ENCODE data around the gene STON1. TPM values are rescaled to one million over a fixed set of nuclear protein-coding genes. Genes with fewer than 3 reads are reported as not detected.

STON1 gene
- total and polyA plus RNA-seq, 2 of the 8 experiments (the other 6 are each of a cell fraction or from before 2014, with no cell fraction given), result 5.0 to 10.1 TPM

GRCh38 chr2:48587961-48588360 lies 58.0 kb downstream of the STON1 start:
- Histone ChIP-seq H4K91ac (replicated peaks; ENCODE audit: insufficient read length, low read length) (no peak overlapping the region), H2BK15ac (ENCODE audit: low read length) (no peak overlapping the region), H3K79me2 (ENCODE audit: control insufficient read depth in 1 of 2, insufficient read depth in 2 of 2, low read length in 2 of 2) (no peaks in the 10 kb centered on the region), H3K27ac (ENCODE audit: low read depth, low read length) (no peak overlapping the region), H3K9me3 (ENCODE audit: insufficient read depth in 2 of 2, low read depth in 1 of 2, low read length in 1 of 2) (no peaks in the 10 kb centered on the region), H3K23me2 (ENCODE audit: low read depth, low read length) (no peaks in the 10 kb centered on the region; the same call in 1 of the 2 replicates), H2BK120ac (replicated peaks; ENCODE audit: low read depth, low read length) (no peak overlapping the region), H3K4me2 (ENCODE audit: insufficient read depth in 1 of 2, low read depth in 2 of 2, low read length in 2 of 2) (no peak overlapping the region), H3K56ac (replicated peaks; ENCODE audit: insufficient read length, low read depth, low read length) (no peak overlapping the region), H2BK12ac (ENCODE audit: low read depth, low read length) (no peak overlapping the region), H2AFZ (ENCODE audit: low read length) (no peak overlapping the region), H4K5ac (ENCODE audit: insufficient read length, low read depth, low read length) (no peak overlapping the region), H4K20me1 (replicated peaks in 1 of 2; ENCODE audit: control insufficient read depth in 1 of 2, insufficient read depth in 2 of 2, low read length in 2 of 2) (no peaks in the 10 kb centered on the region), H3K4me1 (replicated peaks in 1 of 4; ENCODE audit: control insufficient read depth in 3 of 4, insufficient read depth in 4 of 4, low read length in 3 of 4) (peaks cover 5 to 17% (median 12%) of the 10 kb centered on the region in 4 experiments; a peak in 4 of 7 replicates), H2BK5ac (ENCODE audit: low read depth, low read length) (no peak overlapping the region), H3K14ac (ENCODE audit: insufficient read length) (no peak overlapping the region), H3K9ac (replicated peaks in 1 of 4; ENCODE audit: extremely low read depth in 1 of 4, low read depth in 3 of 4, low read length in 3 of 4) (no peak overlapping the region), H3K36me3 (ENCODE audit: control insufficient read depth in 2 of 4, insufficient read depth in 4 of 4, low read length in 3 of 4) (no peaks in the 10 kb centered on the region), H3K4me3 (ENCODE audit: extremely low read depth in 1 of 4, insufficient read depth in 2 of 4, low read depth in 3 of 4, low read length in 4 of 4) (no peak overlapping the region), H2BK20ac (ENCODE audit: low read length) (no peak overlapping the region), H3K27me3 (replicated peaks in 1 of 4; ENCODE audit: control insufficient read depth in 3 of 4, extremely low read depth in 1 of 4, insufficient read depth in 3 of 4, low read length in 3 of 4) (peaks cover 0 to 4% (median 0%) of the 10 kb centered on the region in 4 experiments; a peak in 2 of 7 replicates), H3K4ac (replicated peaks; ENCODE audit: insufficient read length, low read depth, low read length) (no peak overlapping the region), H4K8ac (ENCODE audit: extremely low read depth, insufficient read depth, low read length) (no peak overlapping the region), H2AK5ac (ENCODE audit: low read depth, low read length) (no peak overlapping the region), H3K23ac (ENCODE audit: insufficient read length) (no peak overlapping the region), H3K18ac (ENCODE audit: extremely low read depth, low read length) (no peak overlapping the region), H3K79me1 (ENCODE audit: low read depth, low read length) (no peaks in the 10 kb centered on the region)
- FAIRE-seq, result no peak
- no peak for DNase-seq (ENCODE audit: low read depth in 1 of 2, low spot score in 2 of 2)
- CTCF ChIA-PET (ENCODE audit: partially characterized antibody), result interaction anchor here (0.9 to 3.0 kb wide), 26 partner anchors 10 to 769 kb away, joined by 3 to 16 read pairs (median 4); no protein-coding TSS in a partner anchor
- POLR2A ChIA-PET (ENCODE audit: partially characterized antibody), result no interaction called here
- WGBS, 2 experiments (ENCODE audit: extremely low coverage in 1 of 2, insufficient coverage in 1 of 2, insufficient read length in 1 of 2, insufficient replicate concordance in 2 of 2, low coverage in 1 of 2, low lambda C conversion rate in 2 of 2, missing lambda C conversion rate in 1 of 2), result 91% methylated on average over 3 of the region's 3 CpGs; no CpG with 5 or more reads in 1 of the 2 experiments
- no peak for TF ChIP-seq RXRA (IDR thresholded peaks at IDR 0.05; ENCODE audit: insufficient read depth, low read depth, low read length)
- no peak for TF ChIP-seq GABPA (IDR thresholded peaks at IDR 0.05; ENCODE audit: borderline replicate concordance, insufficient read depth, low read length)
- no peak for TF ChIP-seq SP2 (IDR thresholded peaks at IDR 0.05; ENCODE audit: low read length)
- no peak for TF ChIP-seq RNF2 (IDR thresholded peaks at IDR 0.05; ENCODE audit: borderline replicate concordance, low read depth, low read length, missing control alignments, poor library complexity, severe bottlenecking)
- TF ChIP-seq FOSL1 (IDR thresholded peaks at IDR 0.05; ENCODE audit: insufficient read depth, low read depth, low read length), result no peak
- TF ChIP-seq RFX5 (IDR thresholded peaks at IDR 0.05; ENCODE audit: borderline replicate concordance, low read depth, low read length), result no peak
- no peak for TF ChIP-seq RAD21 (IDR thresholded peaks at IDR 0.05 in 1 of 2, conservative IDR thresholded peaks at IDR 0.05 in 1 of 2; ENCODE audit: low read depth in 2 of 2, low read length in 2 of 2)
- TF ChIP-seq E2F6 (IDR thresholded peaks at IDR 0.05), result no peak
- TF ChIP-seq EGR1 (IDR thresholded peaks at IDR 0.05; ENCODE audit: borderline replicate concordance, low read depth, low read length), result no peak
- TF ChIP-seq HDAC2 (IDR thresholded peaks at IDR 0.05; ENCODE audit: borderline replicate concordance in 1 of 2, low read depth in 2 of 2, low read length in 2 of 2), result no peak
- no peak for TF ChIP-seq ATF3 (IDR thresholded peaks at IDR 0.05; ENCODE audit: insufficient read depth, low read depth, low read length)
